ENCODE data around the gene GLRX.
"Not testable (repeated sequence)": the region's sequence is repeated elsewhere in the genome, so short reads cannot be mapped to it uniquely, and the experiment has no call there.

DNA sequence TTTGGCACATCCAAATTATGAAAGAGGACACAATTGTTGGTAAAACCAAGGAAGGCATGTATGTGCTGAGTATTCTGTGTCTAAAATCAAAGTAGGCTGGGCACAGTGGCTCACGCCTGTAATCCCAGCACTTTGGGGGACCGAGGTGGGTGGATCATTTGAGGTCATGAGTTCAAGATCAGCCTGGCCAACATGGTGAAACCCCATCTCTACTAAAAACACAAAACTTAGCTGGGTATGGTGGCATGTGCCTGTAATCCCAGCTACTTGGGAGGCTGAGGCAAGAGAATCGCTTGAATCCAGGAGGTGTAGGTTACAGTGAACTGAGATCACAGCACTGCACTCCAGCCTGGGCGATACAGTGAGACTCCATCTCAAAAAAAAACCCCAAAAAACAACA is 14.4 kb upstream of the GLRX start:
- TF ChIP-seq, protein P1, sequence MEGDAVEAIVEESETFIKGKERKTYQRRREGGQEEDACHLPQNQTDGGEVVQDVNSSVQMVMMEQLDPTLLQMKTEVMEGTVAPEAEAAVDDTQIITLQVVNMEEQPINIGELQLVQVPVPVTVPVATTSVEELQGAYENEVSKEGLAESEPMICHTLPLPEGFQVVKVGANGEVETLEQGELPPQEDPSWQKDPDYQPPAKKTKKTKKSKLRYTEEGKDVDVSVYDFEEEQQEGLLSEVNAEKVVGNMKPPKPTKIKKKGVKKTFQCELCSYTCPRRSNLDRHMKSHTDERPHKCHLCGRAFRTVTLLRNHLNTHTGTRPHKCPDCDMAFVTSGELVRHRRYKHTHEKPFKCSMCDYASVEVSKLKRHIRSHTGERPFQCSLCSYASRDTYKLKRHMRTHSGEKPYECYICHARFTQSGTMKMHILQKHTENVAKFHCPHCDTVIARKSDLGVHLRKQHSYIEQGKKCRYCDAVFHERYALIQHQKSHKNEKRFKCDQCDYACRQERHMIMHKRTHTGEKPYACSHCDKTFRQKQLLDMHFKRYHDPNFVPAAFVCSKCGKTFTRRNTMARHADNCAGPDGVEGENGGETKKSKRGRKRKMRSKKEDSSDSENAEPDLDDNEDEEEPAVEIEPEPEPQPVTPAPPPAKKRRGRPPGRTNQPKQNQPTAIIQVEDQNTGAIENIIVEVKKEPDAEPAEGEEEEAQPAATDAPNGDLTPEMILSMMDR (IDR thresholded peaks at IDR 0.05): not testable (repeated sequence)
- TF ChIP-seq, protein P2, sequence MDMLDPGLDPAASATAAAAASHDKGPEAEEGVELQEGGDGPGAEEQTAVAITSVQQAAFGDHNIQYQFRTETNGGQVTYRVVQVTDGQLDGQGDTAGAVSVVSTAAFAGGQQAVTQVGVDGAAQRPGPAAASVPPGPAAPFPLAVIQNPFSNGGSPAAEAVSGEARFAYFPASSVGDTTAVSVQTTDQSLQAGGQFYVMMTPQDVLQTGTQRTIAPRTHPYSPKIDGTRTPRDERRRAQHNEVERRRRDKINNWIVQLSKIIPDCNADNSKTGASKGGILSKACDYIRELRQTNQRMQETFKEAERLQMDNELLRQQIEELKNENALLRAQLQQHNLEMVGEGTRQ (IDR thresholded peaks at IDR 0.05): not testable (repeated sequence)
- TF ChIP-seq PHF8 (IDR thresholded peaks at IDR 0.05; ENCODE audit: borderline replicate concordance, low read depth): not testable (repeated sequence)

Data from A549 (cell line).